IMR-90 (cell line): ENCODE results near the gene EDEM1. TPM values are rescaled to one million over a fixed set of nuclear protein-coding genes. Genes with fewer than 3 reads are reported as not detected.

Experiments
- ATAC-seq: fragments of 200-7000 bp; cut with Tn5 transposase; 2 replicates; pipeline ENCODE4 v1.9.1; 2020; ENCODE audit warnings: low read depth, mild to moderate bottlenecking, moderate library complexity
- BruUV-seq: library from RNA; stranded (reverse); fragments of 400-500 nt; replicated peaks from 2 replicates; lab custom pipeline; 2021; lab: Mats Ljungman, UMichigan
- CTCF ChIA-PET: fragments of 300-600 bp; formaldehyde crosslinking; extraction: SDS; loops from one replicate; lab custom pipeline; 2021; ENCODE audit warnings: antibody characterized with exemption; lab: Yijun Ruan, JAX
- POLR2A ChIA-PET: fragments of 300-600 bp; sonication (Branson Sonifier 250); formaldehyde crosslinking; loops from one replicate; lab custom pipeline; 2022; ENCODE audit warnings: antibody characterized with exemption; ENCODE audit not compliant: unreplicated experiment; lab: Charles Lee
- DNase-seq: peaks from one replicate; pipeline ENCODE4 v3.0.0; 2013
- H2AFZ ChIP-seq: replicated peaks from 2 replicates; pipeline ENCODE3; 2013; ENCODE audit warnings: low read length, mild to moderate bottlenecking; ENCODE audit not compliant: poor library complexity
- H2AK5ac ChIP-seq: 2 replicates; pipeline ENCODE4 v1.6.1; 2013; ENCODE audit warnings: low read depth, low read length, inconsistent platforms
- H2AK9ac ChIP-seq: replicated peaks from 2 replicates; pipeline ENCODE3; 2013; ENCODE audit warnings: mild to moderate bottlenecking, low read depth, low read length, moderate library complexity; ENCODE audit not compliant: poor library complexity
- H2BK120ac ChIP-seq: 2 replicates; pipeline ENCODE4 v1.6.1; 2013; ENCODE audit warnings: low read depth, low read length, inconsistent platforms
- H2BK15ac ChIP-seq: 3 replicates; pipeline ENCODE4 v1.6.1; 2013; ENCODE audit warnings: low read depth, low read length, inconsistent platforms
- H2BK20ac ChIP-seq: 2 replicates; pipeline ENCODE4 v1.6.1; 2013; ENCODE audit warnings: low read depth, mild to moderate bottlenecking, inconsistent platforms, low read length, moderate library complexity
- H2BK5ac ChIP-seq: 2 replicates; pipeline ENCODE4 v1.6.1; 2013; ENCODE audit warnings: mild to moderate bottlenecking, low read depth, low read length, inconsistent platforms; ENCODE audit not compliant: poor library complexity, severe bottlenecking
- H3K14ac ChIP-seq: replicated peaks from 2 replicates; pipeline ENCODE4 v1.6.1; 2013; ENCODE audit warnings: low read depth, low read length, inconsistent platforms
- H3K18ac ChIP-seq: 2 replicates; pipeline ENCODE4 v1.6.1; 2013; ENCODE audit warnings: low read depth, low read length, control low read depth
- H3K23ac ChIP-seq: 2 replicates; pipeline ENCODE4 v1.6.1; 2013; ENCODE audit warnings: low read depth, low read length, inconsistent platforms
- H3K27ac ChIP-seq: 2 replicates; pipeline ENCODE4 v1.5.1; 2013; ENCODE audit warnings: mild to moderate bottlenecking, control low read depth, low read length; ENCODE audit not compliant: insufficient read depth
- H3K27me3 ChIP-seq: 2 replicates; pipeline ENCODE4 v1.6.1; 2013; ENCODE audit warnings: low read length; ENCODE audit not compliant: control insufficient read depth, insufficient read depth
- H3K36me3 ChIP-seq: 2 replicates; pipeline ENCODE4 v1.6.1; 2013; ENCODE audit warnings: low read length, mixed read lengths; ENCODE audit not compliant: control insufficient read depth, insufficient read depth
- H3K4ac ChIP-seq: 2 replicates; pipeline ENCODE4 v1.6.1; 2013; ENCODE audit warnings: low read depth, low read length, inconsistent platforms
- H3K4me1 ChIP-seq: 2 replicates; pipeline ENCODE4 v1.6.1; 2013; ENCODE audit warnings: low read length, mixed read lengths; ENCODE audit not compliant: control insufficient read depth, insufficient read depth
- H3K4me2 ChIP-seq: 2 replicates; pipeline ENCODE4 v1.6.1; 2013; ENCODE audit warnings: low read depth, mild to moderate bottlenecking, control low read depth, low read length, moderate library complexity
- H3K4me3 ChIP-seq: 2 replicates; pipeline ENCODE4 v1.5.1; 2013; ENCODE audit warnings: low read depth, mild to moderate bottlenecking, control low read depth, low read length, moderate library complexity; ENCODE audit not compliant: insufficient read depth
- H3K56ac ChIP-seq: 2 replicates; pipeline ENCODE4 v1.6.1; 2013; ENCODE audit warnings: low read length, inconsistent platforms; ENCODE audit not compliant: insufficient read depth; ENCODE audit errors: extremely low read depth
- H3K79me1 ChIP-seq, 2 experiments: 2 replicates each; pipeline ENCODE4 v1.6.1; 2013; ENCODE audit warnings: low read length in 2 of 2, inconsistent platforms in 1 of 2, low read depth in 1 of 2
- H3K9ac ChIP-seq: 2 replicates; pipeline ENCODE4 v1.6.1; 2013; ENCODE audit warnings: low read depth, low read length, control low read depth
- H3K9me1 ChIP-seq: 2 replicates; pipeline ENCODE4 v1.6.1; 2013; ENCODE audit warnings: low read length, inconsistent platforms; ENCODE audit not compliant: insufficient read depth
- H3K9me3 ChIP-seq: 2 replicates; pipeline ENCODE4 v1.6.1; 2013; ENCODE audit warnings: low read length; ENCODE audit not compliant: control insufficient read depth, insufficient read depth
- H4K20me1 ChIP-seq: 2 replicates; pipeline ENCODE4 v1.6.1; 2013; ENCODE audit warnings: low read length, inconsistent platforms; ENCODE audit not compliant: insufficient read depth
- H4K5ac ChIP-seq: 2 replicates; pipeline ENCODE4 v1.6.1; 2013; ENCODE audit warnings: mild to moderate bottlenecking, low read depth, low read length, control low read depth
- H4K8ac ChIP-seq, 2 experiments: 2 replicates each; pipeline ENCODE4 v1.6.1; 2013; ENCODE audit warnings: low read depth in 2 of 2, low read length in 2 of 2, control low read depth in 1 of 2, inconsistent platforms in 1 of 2
- H4K91ac ChIP-seq: 2 replicates; pipeline ENCODE4 v1.6.1; 2013; ENCODE audit warnings: low read depth, low read length, inconsistent platforms; ENCODE audit not compliant: insufficient read depth
- BHLHE40 ChIP-seq: fragments of 150-350 bp; IDR thresholded peaks from 2 replicates; pipeline ENCODE4 v1.6.1; 2016; ENCODE audit warnings: mild to moderate bottlenecking, low read depth, low read length
- CHD1 ChIP-seq: IDR thresholded peaks from 2 replicates; pipeline ENCODE4 v1.6.1; 2012; ENCODE audit warnings: low read depth, low read length, improper control_type of control experiment
- NFE2L2 ChIP-seq: fragments of 150-350 bp; IDR thresholded peaks from 2 replicates; pipeline ENCODE4 v1.6.1; 2016; ENCODE audit warnings: low read depth, mild to moderate bottlenecking, low read length
- POLR2A ChIP-seq: IDR thresholded peaks from 2 replicates; pipeline ENCODE4 v1.6.1; 2012; ENCODE audit warnings: mild to moderate bottlenecking, low read depth, low read length
- WGBS, 2 experiments: methylation state at CpG; one replicate each; pipeline versions ENCODE4 v1.1.5 to v1.1.7; 2013; ENCODE audit warnings: missing lambda C conversion rate in 2 of 2; ENCODE audit not compliant: insufficient read length in 1 of 2; ENCODE audit errors: extremely low coverage in 2 of 2; 5-methylcytosine and 5-hydroxymethylcytosine counted together
- dilution Hi-C: fragments of 300-500 bp; cut with HindIII; formaldehyde crosslinking; loops from one replicate; pipeline ENCODE4 v1.14.3; 2018; ENCODE audit warnings: low sequenced_read_pairs; ENCODE audit not compliant: unreplicated experiment
- in situ Hi-C: fragments of 300-500 bp; cut with MboI; formaldehyde crosslinking; loops from 3 replicates; pipeline ENCODE4 v1.14.3; 2019; ENCODE audit warnings: low sequenced_read_pairs, inconsistent platforms, mixed read lengths
- intact Hi-C: fragments of 100-400 bp; cut with micrococcal nuclease; formaldehyde crosslinking; loops from 2 replicates; pipeline ENCODE4 v1.10.0; 2022
- polyA plus RNA-seq, 3 experiments: library from polyadenylated mRNA; depleted of rRNA; stranded (reverse); fragments of >200 nt; gene quantifications; 2 replicates each; pipeline ENCODE4 v1.2.3, GENCODE V29; 2012; ENCODE audit warnings: low replicate concordance in 1 of 3
- total RNA-seq: library from RNA; depleted of rRNA; stranded (reverse); fragments of >200 nt; gene quantifications from 2 replicates; pipeline ENCODE4 v1.2.3, GENCODE V29; 2012

EDEM1 gene
- total and polyA plus RNA-seq, 2 of the 4 experiments (the other 2 are of a cell fraction), result 23.5 to 27.0 TPM

DNA sequence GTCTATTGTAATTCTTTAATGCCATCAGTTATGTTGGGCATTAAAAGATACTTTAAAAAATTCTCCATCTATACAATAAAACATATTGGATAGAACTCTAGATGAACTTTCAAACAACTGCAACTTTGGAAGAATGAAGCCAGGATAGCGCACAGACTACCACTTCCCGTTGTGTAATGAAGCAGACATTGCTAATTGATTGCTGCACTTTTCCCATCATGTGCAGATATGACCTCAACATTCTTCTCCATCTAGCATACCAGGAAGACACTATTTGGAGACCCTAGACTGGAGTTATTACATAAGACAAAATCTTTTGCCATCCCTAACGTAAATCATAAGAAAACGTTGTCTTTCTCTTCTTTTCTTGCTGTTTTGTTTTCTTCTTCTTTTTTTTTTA, 75.0 kb downstream of the EDEM1 start:
- H3K9me1 ChIP-seq, result no peaks in the 10 kb centered on the region
- no peaks in the 10 kb centered on the region; the same call in 1 of the 2 replicates for H3K27me3 ChIP-seq
- no peak overlapping the region for H3K4ac ChIP-seq
- in situ Hi-C loops, result no loop called here
- H3K4me3 ChIP-seq, result no peak overlapping the region
- no peaks in the 10 kb centered on the region for H3K79me1 ChIP-seq
- H2AK9ac ChIP-seq, result no peak overlapping the region
- H3K14ac ChIP-seq, result no peak overlapping the region
- H4K5ac ChIP-seq, result no peak overlapping the region
- H2BK5ac ChIP-seq, result no peak overlapping the region
- no peak overlapping the region for H4K91ac ChIP-seq
- no peak overlapping the region for H3K27ac ChIP-seq
- TF ChIP-seq NFE2L2 (no peak), CHD1 (no peak), POLR2A (no peak), BHLHE40 (no peak)
- H2BK120ac ChIP-seq, result no peak overlapping the region
- H3K56ac ChIP-seq, result no peak overlapping the region
- H3K36me3 ChIP-seq, result no peaks in the 10 kb centered on the region
- no peak overlapping the region for H2BK20ac ChIP-seq
- H4K8ac ChIP-seq, result no peak overlapping the region
- H3K9me3 ChIP-seq, result no peaks in the 10 kb centered on the region
- no peaks in the 10 kb centered on the region; the same call in 1 of the 2 replicates for H3K4me1 ChIP-seq
- BruUV-seq, result no TSS peak
- ChIA-PET POLR2A (no interaction called here), CTCF (no interaction called here)
- H3K4me2 ChIP-seq, result no peak overlapping the region
- intact Hi-C loops, result no loop called here
- no peak overlapping the region for H3K18ac ChIP-seq
- no peak overlapping the region for H2AK5ac ChIP-seq
- ATAC-seq, result no peak
- no peaks in the 10 kb centered on the region for H4K20me1 ChIP-seq
- no peak overlapping the region for H2BK15ac ChIP-seq
- WGBS, 2 experiments, result no CpG with 5 or more reads among the region's 4 CpGs
- dilution Hi-C loops, result no loop called here
- H3K23ac ChIP-seq, result no peak overlapping the region
- DNase-seq, result no peak
- no peak overlapping the region for H3K9ac ChIP-seq
- no peak overlapping the region for H2AFZ ChIP-seq
